ENCODE results near the gene FSCN2. TPM values are rescaled to one million over a fixed set of nuclear protein-coding genes. Genes with fewer than 3 reads are reported as not detected.

Gene FSCN2
- total and polyA plus RNA-seq, 2 experiments from 2014 or later, result 0.13 to 1.6 TPM

DNA sequence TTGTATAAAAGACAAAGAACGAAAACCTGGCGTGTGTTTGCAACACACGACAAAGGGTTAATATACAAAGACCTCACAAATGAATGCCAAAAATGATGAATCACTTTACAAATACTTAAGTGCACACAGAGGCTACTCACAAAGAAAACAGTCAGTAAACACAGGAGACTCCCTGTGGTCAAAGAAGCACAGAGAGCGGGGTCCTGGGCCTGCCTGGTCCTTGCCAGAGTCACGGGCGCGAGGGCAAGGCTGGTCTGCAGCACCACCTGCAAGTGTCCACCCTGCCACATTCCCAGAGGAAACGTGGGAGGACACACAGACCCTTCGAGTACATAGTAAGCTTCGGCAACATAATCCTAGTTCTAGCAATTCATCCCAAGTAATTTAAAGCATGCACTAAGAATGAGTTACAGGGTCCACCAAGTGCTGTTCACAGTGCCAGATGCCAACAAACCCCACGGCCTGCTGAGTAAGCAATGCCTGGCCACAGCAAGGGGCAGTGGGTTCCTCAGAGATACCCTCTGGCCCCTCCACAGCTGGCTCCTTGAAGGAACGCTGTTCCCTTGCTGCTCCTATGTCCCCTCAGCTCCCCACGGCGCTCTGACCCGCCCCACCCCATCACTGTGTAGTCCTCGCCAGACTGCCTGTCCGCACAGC, 48.6 kb downstream of the FSCN2 start:
- peaks cover 5% of the 10 kb centered on the region for H3K79me2 ChIP-seq (replicated peaks; ENCODE audit: insufficient read depth)
- no peaks in the 10 kb centered on the region for H3K4me1 ChIP-seq (ENCODE audit: insufficient read depth)
- peaks cover 12% of the 10 kb centered on the region; the same call in 1 of the 2 replicates for H3K36me3 ChIP-seq (ENCODE audit: insufficient read depth)
- no peak overlapping the region for H3K4me3 ChIP-seq
- no peak for DNase-seq (ENCODE audit: low spot score)
- no peak overlapping the region for H2AFZ ChIP-seq
- H3F3A ChIP-seq (replicated peaks; ENCODE audit: low read depth), result 0 out of 2 replicates have a peak, but pooled peaks cover 2% of the 10 kb centered on the region
- TF ChIP-seq CREB1 (CRISPR knock-in tag; IDR thresholded peaks at IDR 0.05; ENCODE audit: low read depth) (no peak), CTCF (conservative IDR thresholded peaks at IDR 0.05; ENCODE audit: low read depth in 2 of 2) (no peak), NANOG (IDR thresholded peaks at IDR 0.05; ENCODE audit: borderline replicate concordance) (no peak), POLR2AphosphoS5 (IDR thresholded peaks at IDR 0.05; ENCODE audit: low read depth) (no peak), EZH2phosphoT487 (IDR thresholded peaks at IDR 0.05; ENCODE audit: unreplicated experiment) (no peak), ZNF331 (CRISPR knock-in tag; IDR thresholded peaks at IDR 0.05; ENCODE audit: low read depth) (no peak), REST (IDR thresholded peaks at IDR 0.05; ENCODE audit: unreplicated experiment) (no peak), ZNF462 (CRISPR knock-in tag; IDR thresholded peaks at IDR 0.05) (no peak), STAT1 (IDR thresholded peaks at IDR 0.05; ENCODE audit: unreplicated experiment) (no peak), EZH2 (IDR thresholded peaks at IDR 0.05; ENCODE audit: low read depth, unreplicated experiment) (no peak), JUNB (IDR thresholded peaks at IDR 0.05; ENCODE audit: unreplicated experiment) (no peak), ZNF114 (CRISPR knock-in tag; IDR thresholded peaks at IDR 0.05) (no peak)
- TF ChIP-seq, protein P1, sequence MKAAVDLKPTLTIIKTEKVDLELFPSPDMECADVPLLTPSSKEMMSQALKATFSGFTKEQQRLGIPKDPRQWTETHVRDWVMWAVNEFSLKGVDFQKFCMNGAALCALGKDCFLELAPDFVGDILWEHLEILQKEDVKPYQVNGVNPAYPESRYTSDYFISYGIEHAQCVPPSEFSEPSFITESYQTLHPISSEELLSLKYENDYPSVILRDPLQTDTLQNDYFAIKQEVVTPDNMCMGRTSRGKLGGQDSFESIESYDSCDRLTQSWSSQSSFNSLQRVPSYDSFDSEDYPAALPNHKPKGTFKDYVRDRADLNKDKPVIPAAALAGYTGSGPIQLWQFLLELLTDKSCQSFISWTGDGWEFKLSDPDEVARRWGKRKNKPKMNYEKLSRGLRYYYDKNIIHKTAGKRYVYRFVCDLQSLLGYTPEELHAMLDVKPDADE (IDR thresholded peaks at IDR 0.05), result no peak
- Mint-ChIP-seq H3K27ac (no peak overlapping the region; the same call in 1 of the 2 replicates), H3K4me1 (no peaks in the 10 kb centered on the region; the same call in 2 of the 3 replicates), H3K36me3 (ENCODE audit: low read depth) (peaks cover 53% of the 10 kb centered on the region), H3K9me3 (no peaks in the 10 kb centered on the region; the same call in 2 of the 3 replicates), H3K4me3 (no peak overlapping the region), H3K27me3 (ENCODE audit: insufficient read depth, low read depth, poor library complexity) (peaks cover 5% of the 10 kb centered on the region)
- H3K27me3 ChIP-seq (ENCODE audit: insufficient read depth), result no peaks in the 10 kb centered on the region
- H3K27ac ChIP-seq (ENCODE audit: low read depth), result no peak overlapping the region
- no peaks in the 10 kb centered on the region for H3K9me2 ChIP-seq (ENCODE audit: insufficient read depth)
- no peak for ATAC-seq
- peaks cover 28% of the 10 kb centered on the region for H4K20me1 ChIP-seq (replicated peaks; ENCODE audit: insufficient read depth)
- H3K4me2 ChIP-seq, result no peak overlapping the region
